D721Med (cell line): Measurements from ENCODE around the gene NPY5R.

Experiments used
- DNase-seq: peaks from one replicate; pipeline ENCODE4 v3.0.0; 2011; ENCODE audit warnings: low spot score; ENCODE audit not compliant: insufficient read length
- FAIRE-seq: peaks from 2 replicates; lab custom pipeline; 2011; peaks lifted over from hg19 to GRCh38; lab: Jason Lieb, UNC
- TF ChIP-seq, protein P1 (sequence below): IDR thresholded peaks from 2 replicates; pipeline ENCODE4 v1.5.1; 2012; ENCODE audit warnings: mild to moderate bottlenecking, control low read depth; ENCODE audit not compliant: insufficient read depth; ENCODE audit errors: missing control alignments

Gene NPY5R

DNA sequence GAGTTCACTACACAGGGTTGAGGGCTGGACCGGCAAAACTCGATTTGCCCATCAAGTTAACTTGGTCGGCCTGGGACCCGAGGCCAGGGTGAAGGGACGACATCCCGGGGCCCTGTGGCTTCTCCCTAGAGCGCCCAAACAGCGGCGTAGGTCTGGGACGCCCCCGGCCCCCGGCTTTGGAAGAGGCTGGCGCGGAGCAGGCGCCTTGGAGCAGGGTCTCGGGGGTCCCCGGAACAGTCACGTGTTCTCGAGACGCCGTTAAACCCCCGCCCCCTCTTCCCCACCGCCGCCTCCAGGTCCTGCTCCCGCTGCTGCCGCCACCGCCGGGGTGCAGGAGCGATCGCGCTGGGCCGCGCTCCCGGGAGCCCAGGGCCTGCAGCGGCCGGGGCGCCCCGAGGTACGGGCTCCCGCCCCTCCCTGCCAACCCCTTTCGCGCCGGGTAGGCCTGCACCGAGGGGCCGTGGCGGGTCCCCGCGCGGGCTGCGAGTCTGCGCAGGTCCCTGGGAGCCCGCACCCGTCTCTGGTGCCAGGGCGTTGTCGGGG lies at the start of gene NPY5R:
Gene NPY5R (plus strand): TSS at position 289 of the 543 bp plus-strand sequence. CDS start 6,382 bp downstream, outside the sequence.
- TF ChIP-seq, protein P1, sequence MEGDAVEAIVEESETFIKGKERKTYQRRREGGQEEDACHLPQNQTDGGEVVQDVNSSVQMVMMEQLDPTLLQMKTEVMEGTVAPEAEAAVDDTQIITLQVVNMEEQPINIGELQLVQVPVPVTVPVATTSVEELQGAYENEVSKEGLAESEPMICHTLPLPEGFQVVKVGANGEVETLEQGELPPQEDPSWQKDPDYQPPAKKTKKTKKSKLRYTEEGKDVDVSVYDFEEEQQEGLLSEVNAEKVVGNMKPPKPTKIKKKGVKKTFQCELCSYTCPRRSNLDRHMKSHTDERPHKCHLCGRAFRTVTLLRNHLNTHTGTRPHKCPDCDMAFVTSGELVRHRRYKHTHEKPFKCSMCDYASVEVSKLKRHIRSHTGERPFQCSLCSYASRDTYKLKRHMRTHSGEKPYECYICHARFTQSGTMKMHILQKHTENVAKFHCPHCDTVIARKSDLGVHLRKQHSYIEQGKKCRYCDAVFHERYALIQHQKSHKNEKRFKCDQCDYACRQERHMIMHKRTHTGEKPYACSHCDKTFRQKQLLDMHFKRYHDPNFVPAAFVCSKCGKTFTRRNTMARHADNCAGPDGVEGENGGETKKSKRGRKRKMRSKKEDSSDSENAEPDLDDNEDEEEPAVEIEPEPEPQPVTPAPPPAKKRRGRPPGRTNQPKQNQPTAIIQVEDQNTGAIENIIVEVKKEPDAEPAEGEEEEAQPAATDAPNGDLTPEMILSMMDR, result no peak
- no peak for DNase-seq
- no peak for FAIRE-seq

DNA sequence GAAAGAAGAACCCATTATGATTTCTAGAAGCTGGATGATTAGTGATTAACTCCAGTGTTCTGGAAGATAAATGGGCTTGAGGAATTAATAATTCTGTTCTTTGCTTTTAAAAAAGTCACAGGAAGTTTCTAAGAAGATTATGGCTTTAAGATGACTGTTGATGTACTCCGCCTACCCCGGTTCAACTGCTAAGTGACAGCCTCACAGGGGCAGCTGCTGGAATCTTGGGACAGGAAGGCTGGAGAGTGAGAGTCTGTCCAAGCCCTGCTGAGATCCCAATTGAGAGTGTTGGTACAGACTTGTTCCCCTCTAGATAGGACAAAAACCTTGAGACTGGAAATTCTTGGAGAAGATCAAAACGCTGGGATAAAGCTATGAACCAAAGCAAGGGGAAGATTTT lies 48.6 kb upstream of the NPY5R start:
- FAIRE-seq (no peak), DNase-seq (no peak)
- TF ChIP-seq, protein P1, result no peak

DNA sequence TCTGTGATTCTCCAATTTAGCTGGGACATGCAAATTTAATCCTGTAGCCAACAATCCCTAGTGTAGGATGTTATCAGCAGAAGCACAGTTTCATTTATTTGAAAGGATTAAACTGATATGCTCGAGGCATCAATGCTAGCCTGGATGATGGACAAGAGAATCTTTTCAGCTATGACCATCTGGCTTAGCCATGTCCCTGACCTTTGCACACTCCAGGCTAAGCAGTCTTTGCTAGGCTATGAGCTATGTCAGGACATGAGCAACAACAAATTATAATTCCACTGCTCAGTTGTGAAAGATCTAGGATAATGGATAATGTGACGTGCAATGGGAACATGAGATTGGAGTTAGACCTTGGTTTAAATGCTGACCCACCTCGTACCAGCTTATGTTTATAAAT lies 43.2 kb upstream of the NPY5R start:
- DNase-seq (no peak), FAIRE-seq (no peak)
- TF ChIP-seq, protein P1, result no peak

DNA sequence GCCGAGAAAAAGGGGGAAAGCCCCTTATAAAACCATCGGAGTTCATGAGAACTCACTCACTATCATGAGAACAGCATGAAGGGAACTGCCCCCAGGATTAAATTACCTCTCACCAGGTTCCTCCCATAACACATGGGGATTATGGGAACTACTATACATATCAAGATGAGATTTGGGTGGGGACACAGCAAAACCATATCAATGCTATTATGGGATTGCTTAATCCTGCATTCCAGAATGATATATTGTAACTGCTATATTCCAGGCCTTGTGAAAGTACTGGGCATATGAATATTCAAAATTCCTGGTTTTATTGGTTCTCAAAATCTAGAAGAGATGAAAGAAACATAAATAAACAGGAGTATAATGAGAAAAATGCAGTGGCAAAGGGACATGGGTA lies 40.6 kb upstream of the NPY5R start:
- FAIRE-seq, result no peak

DNA sequence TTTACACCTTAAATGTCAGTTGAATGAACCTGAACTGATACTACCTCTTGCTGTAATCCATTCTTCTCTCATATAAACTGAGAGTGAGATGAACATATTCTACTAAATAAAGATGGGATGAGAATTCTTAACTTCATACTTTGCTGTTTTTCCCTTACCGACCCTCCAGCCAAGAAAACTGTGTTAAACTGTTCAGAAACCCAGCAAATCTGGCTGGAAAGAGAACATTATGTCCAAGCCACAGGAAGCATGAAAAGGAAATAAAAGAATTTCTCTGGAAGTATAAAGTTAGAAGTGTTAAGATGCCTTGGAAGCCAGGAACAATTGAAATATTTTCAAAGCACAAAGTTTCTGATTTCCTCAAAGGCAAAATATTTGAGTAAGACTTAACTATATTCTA lies 34.2 kb upstream of the NPY5R start:
- FAIRE-seq (no peak), DNase-seq (no peak)
- TF ChIP-seq, protein P1, result no peak

More for the DNA sequence above, 40.6 kb upstream of the NPY5R start:
- DNase-seq, result no peak
- TF ChIP-seq, protein P1, result no peak

DNA sequence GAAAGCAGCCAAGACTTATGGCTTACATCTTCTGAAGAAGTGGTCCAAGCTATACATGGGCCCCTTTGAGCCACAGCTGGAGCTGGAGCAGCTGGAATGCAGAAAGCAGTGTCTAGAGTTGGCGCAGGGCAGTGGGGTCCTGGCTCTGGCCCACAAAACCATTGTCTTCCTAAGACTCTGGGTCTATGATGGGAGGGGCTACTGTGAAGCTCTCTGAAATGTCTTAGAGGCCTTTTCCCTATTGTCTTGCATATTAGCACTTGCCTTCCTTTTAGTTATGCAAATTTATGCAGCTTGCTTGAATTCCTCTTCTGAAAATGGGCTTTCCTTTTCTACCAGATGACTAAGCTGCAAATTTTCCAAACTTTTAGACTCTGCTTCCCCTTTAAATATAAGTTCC lies 26.6 kb upstream of the NPY5R start:
- DNase-seq (no peak), FAIRE-seq (no peak)
- TF ChIP-seq, protein P1, result no peak

DNA sequence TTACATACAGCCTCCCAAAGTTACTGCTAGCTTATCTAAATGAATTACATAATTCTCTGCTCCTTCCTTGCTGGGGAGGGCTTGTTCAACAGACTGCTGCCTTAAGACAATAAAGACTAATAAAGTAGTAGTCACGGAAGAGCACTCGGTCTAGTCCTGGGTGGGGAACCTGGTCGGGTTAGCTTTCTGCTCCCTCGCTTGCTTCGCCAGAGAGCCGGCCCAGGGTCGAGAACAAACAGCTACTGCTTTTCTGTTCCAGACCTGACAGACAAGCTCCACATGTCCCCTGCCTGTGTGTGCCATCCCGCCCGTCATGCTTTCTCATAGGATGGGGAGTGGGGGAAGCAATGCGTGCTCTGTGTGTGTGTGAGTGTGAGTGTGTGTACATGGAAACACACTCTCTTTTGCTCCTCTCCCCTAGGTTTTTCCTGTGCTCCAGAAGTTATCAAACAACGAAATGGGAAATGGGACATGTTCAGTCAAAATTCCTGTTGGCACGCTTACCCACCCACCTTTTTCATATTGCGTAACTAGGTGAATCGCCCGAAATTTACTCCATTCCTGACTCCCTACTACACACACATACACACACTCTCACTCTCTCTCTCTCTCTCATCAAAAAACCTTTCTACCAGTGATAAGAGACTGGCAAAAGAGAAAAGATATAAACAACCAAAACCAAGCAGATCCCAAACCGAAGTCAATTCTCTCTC lies 12.6 kb upstream of the NPY5R start:
- DNase-seq (no peak), FAIRE-seq (no peak)
- TF ChIP-seq, protein P1, result no peak
